IMR-90 (cell line): ENCODE data around the gene CELA2A. TPM values are rescaled to one million over a fixed set of nuclear protein-coding genes. Genes with fewer than 3 reads are reported as not detected.

ENCODE experiments used
- polyA plus RNA-seq, 3 experiments: library from polyadenylated mRNA; depleted of rRNA; stranded (reverse); fragments of >200 nt; gene quantifications; 2 replicates each; pipeline ENCODE4 v1.2.3, GENCODE V29; 2012; ENCODE audit warnings: low replicate concordance in 1 of 3
- total RNA-seq: library from RNA; depleted of rRNA; stranded (reverse); fragments of >200 nt; gene quantifications from 2 replicates; pipeline ENCODE4 v1.2.3, GENCODE V29; 2012; rRNA removed

Gene CELA2A
- total and polyA plus RNA-seq, 2 of the 4 experiments (the other 2 are of a cell fraction) = not detected

Other genes starting within 250 kb of the CELA2A start
- gene FHAD1, start 209.5 kb upstream of the CELA2A start, total RNA-seq = not detected in 2 replicates
- not detected in 2 replicates for gene FHAD1, start 209.5 kb upstream of the CELA2A start, polyA plus RNA-seq (2012; rRNA removed)
- 22.6 and 23.1 TPM in 2 replicates for gene EFHD2, start 46.8 kb upstream of the CELA2A start, total RNA-seq
- gene EFHD2, start 46.8 kb upstream of the CELA2A start, polyA plus RNA-seq (2012; rRNA removed) = 58.9 and 72.7 TPM in 2 replicates
- gene CTRC, start 18.3 kb upstream of the CELA2A start, total RNA-seq = not detected in 2 replicates
- not detected in 2 replicates for gene CTRC, start 18.3 kb upstream of the CELA2A start, polyA plus RNA-seq (2012; rRNA removed)
- gene CELA2B, start 19.4 kb downstream of the CELA2A start, total RNA-seq = not detected in 2 replicates
- not detected in 2 replicates for gene CELA2B, start 19.4 kb downstream of the CELA2A start, polyA plus RNA-seq (2012; rRNA removed)
- 5.3 and 7.0 TPM in 2 replicates for gene CASP9, start 67.5 kb downstream of the CELA2A start, total RNA-seq
- 7.8 and 8.3 TPM in 2 replicates for gene CASP9, start 67.5 kb downstream of the CELA2A start, polyA plus RNA-seq (2012; rRNA removed)
- gene DNAJC16, start 70.1 kb downstream of the CELA2A start, total RNA-seq = 12.5 and 13.1 TPM in 2 replicates
- 6.9 and 8.0 TPM in 2 replicates for gene DNAJC16, start 70.1 kb downstream of the CELA2A start, polyA plus RNA-seq (2012; rRNA removed)
- 0.18 and 0.28 TPM in 2 replicates for gene AGMAT, start 128.3 kb downstream of the CELA2A start, total RNA-seq
- 0.20 and 0.26 TPM in 2 replicates for gene AGMAT, start 128.3 kb downstream of the CELA2A start, polyA plus RNA-seq (2012; rRNA removed)
- 8.6 and 13.4 TPM in 2 replicates for gene DDI2, start 160.7 kb downstream of the CELA2A start, total RNA-seq
- gene DDI2, start 160.7 kb downstream of the CELA2A start, polyA plus RNA-seq (2012; rRNA removed) = 3.8 and 6.0 TPM in 2 replicates
- gene PLEKHM2, start 227.6 kb downstream of the CELA2A start, total RNA-seq = 23.1 and 24.7 TPM in 2 replicates
- gene PLEKHM2, start 227.6 kb downstream of the CELA2A start, polyA plus RNA-seq (2012; rRNA removed) = 48.0 and 51.2 TPM in 2 replicates